HG03280 (cell line): ENCODE data around the gene RIIAD1.
"Not testable (repeated sequence)": the region's sequence is repeated elsewhere in the genome, so short reads cannot be mapped to it uniquely, and the experiment has no call there.

Experiments
- ATAC-seq: cut with Tn5 transposase; IDR thresholded peaks from one replicate; pipeline ENCODE4 v1.9.1; 2021; ENCODE audit warnings: mild to moderate bottlenecking, moderate library complexity; ENCODE audit not compliant: unreplicated experiment

The RIIAD1 gene

GRCh38 chr1:151729966-151730291 is 8.6 kb downstream of the RIIAD1 start:
- no peak for ATAC-seq

GRCh38 chr1:151733126-151733525 is 11.8 kb downstream of the RIIAD1 start:
- no peak for ATAC-seq

GRCh38 chr1:151733995-151734394 is 12.7 kb downstream of the RIIAD1 start:
- ATAC-seq: not testable (repeated sequence)

GRCh38 chr1:151737026-151737425 is 15.7 kb downstream of the RIIAD1 start:
- no peak for ATAC-seq

- no peak for ATAC-seq
Measured at GRCh38 chr1:151737479-151737878, 16.2 kb downstream of the RIIAD1 start.

GRCh38 chr1:151739590-151740355 is 18.5 kb downstream of the RIIAD1 start:
- ATAC-seq: no peak

GRCh38 chr1:151741516-151741915 is 20.2 kb downstream of the RIIAD1 start:
- no peak for ATAC-seq

GRCh38 chr1:151756291-151756690 is 35.0 kb downstream of the RIIAD1 start:
- no peak for ATAC-seq

GRCh38 chr1:151759241-151759640 is 37.9 kb downstream of the RIIAD1 start:
- ATAC-seq: no peak

- no peak for ATAC-seq
Measured at GRCh38 chr1:151760597-151761385, 39.5 kb downstream of the RIIAD1 start.

- peak; percentile 87 for ATAC-seq
Measured at GRCh38 chr1:151762941-151763921, 41.9 kb downstream of the RIIAD1 start, which contains the start of gene MRPL9. Gene MRPL9 (minus strand): TSS chr1:151763496. CDS start chr1:151763479, 17 bp downstream.

- no peak for ATAC-seq
Measured at GRCh38 chr1:151763990-151764389, 42.7 kb downstream of the RIIAD1 start.

- ATAC-seq: not testable (repeated sequence)
Measured at GRCh38 chr1:151768351-151769066, 47.2 kb downstream of the RIIAD1 start.

GRCh38 chr1:151769270-151769669 is 47.9 kb downstream of the RIIAD1 start:
- ATAC-seq: not testable (repeated sequence)

- no peak for ATAC-seq
Measured at GRCh38 chr1:151773702-151774101, 52.4 kb downstream of the RIIAD1 start.

- ATAC-seq: no peak
Measured at GRCh38 chr1:151774256-151774922, 53.1 kb downstream of the RIIAD1 start.

GRCh38 chr1:151775894-151776664 is 54.8 kb downstream of the RIIAD1 start:
- ATAC-seq: no peak

GRCh38 chr1:151776665-151777062 is 55.3 kb downstream of the RIIAD1 start:
- no peak for ATAC-seq

GRCh38 chr1:151777317-151777716 is 56.0 kb downstream of the RIIAD1 start:
- ATAC-seq: no peak
